MCF 10A (cell line): ENCODE measurements around the gene TNFSF12. TPM values are rescaled to one million over a fixed set of nuclear protein-coding genes. Genes with fewer than 3 reads are reported as not detected.

Source experiments
- BruUV-seq: library from RNA; stranded (reverse); fragments of 400-500 nt; replicated peaks from 2 replicates; lab custom pipeline; 2021; lab: Mats Ljungman, UMichigan
- CTCF ChIA-PET: fragments of 300-600 bp; sonication (Branson Sonifier 250); formaldehyde crosslinking; extraction: SDS; loops from one replicate; lab custom pipeline; 2021; ENCODE audit warnings: antibody characterized with exemption, inconsistent platforms; lab: Yijun Ruan, JAX
- POLR2A ChIA-PET: fragments of 300-600, 350-650 bp; sonication (Branson Sonifier 250); formaldehyde crosslinking; extraction: SDS; loops from one replicate; lab custom pipeline; 2020; ENCODE audit warnings: antibody characterized with exemption, inconsistent platforms; lab: Yijun Ruan, JAX
- DNase-seq: peaks from one replicate; pipeline ENCODE4 v3.0.0-alpha.2; 2018; ENCODE audit not compliant: unreplicated experiment
- H3K27ac Mint-ChIP-seq: one replicate; pipeline ENCODE4 v1.8.0; 2022; ENCODE audit warnings: mild to moderate bottlenecking, low read depth, mixed read lengths; ENCODE audit not compliant: unreplicated experiment
- H3K27me3 Mint-ChIP-seq: one replicate; pipeline ENCODE4 v1.8.0; 2022; ENCODE audit warnings: mixed read lengths; ENCODE audit not compliant: insufficient read depth, unreplicated experiment
- H3K36me3 Mint-ChIP-seq: one replicate; pipeline ENCODE4 v1.8.0; 2022; ENCODE audit warnings: mild to moderate bottlenecking, moderate library complexity, mixed read lengths; ENCODE audit not compliant: insufficient read depth, unreplicated experiment
- H3K4me1 Mint-ChIP-seq: one replicate; pipeline ENCODE4 v1.8.0; 2022; ENCODE audit warnings: mixed read lengths; ENCODE audit not compliant: insufficient read depth, unreplicated experiment
- H3K4me3 Mint-ChIP-seq: one replicate; pipeline ENCODE4 v1.8.0; 2022; ENCODE audit warnings: mild to moderate bottlenecking, moderate library complexity, mixed read lengths; ENCODE audit not compliant: unreplicated experiment
- H3K9me3 Mint-ChIP-seq: one replicate; pipeline ENCODE4 v1.8.0; 2022; ENCODE audit warnings: mixed read lengths; ENCODE audit not compliant: unreplicated experiment
- intact Hi-C: fragments of 100-400 bp; cut with micrococcal nuclease; formaldehyde crosslinking; loops from 2 replicates; pipeline ENCODE4 v1.14.1; 2022
- total RNA-seq: library from RNA; stranded (reverse); gene quantifications from 2 replicates; pipeline ENCODE4 v1.2.3, GENCODE V29; 2022
- TF ChIP-seq, protein P1 (sequence below): fragments of 200-600 bp; IDR thresholded peaks from one replicate; pipeline ENCODE4 v1.8.0; 2022; ENCODE audit warnings: antibody characterized with exemption, mild to moderate bottlenecking; ENCODE audit not compliant: unreplicated experiment

Gene TNFSF12
- total RNA-seq, 1 experiment from 2014 or later: 3.9 TPM

DNA sequence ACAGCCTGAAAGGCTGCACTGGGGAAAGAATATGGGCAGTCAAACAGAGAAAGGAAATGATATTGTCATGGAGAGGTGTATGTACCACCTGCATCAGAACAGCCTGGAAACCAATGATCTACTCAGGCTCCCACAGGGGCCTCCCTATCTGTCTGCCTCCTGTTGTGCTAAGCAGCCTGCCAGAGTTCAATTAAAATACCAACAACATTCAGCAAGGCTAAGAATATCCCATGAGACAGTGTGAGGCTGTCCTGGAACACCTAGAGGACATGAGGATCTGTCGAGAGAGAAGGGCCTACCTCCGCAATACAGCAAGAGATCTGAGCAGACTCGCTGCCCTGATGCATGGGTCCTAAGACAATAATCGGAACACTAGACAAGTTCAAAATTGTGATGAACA lies 57.4 kb downstream of the TNFSF12 start:
- CTCF ChIA-PET: no interaction called here
- Mint-ChIP-seq H3K9me3 (no peaks in the 10 kb centered on the region), H3K36me3 (peaks cover 81% of the 10 kb centered on the region), H3K4me3 (no peak overlapping the region), H3K27me3 (no peaks in the 10 kb centered on the region), H3K27ac (no peak overlapping the region), H3K4me1 (peaks cover 10% of the 10 kb centered on the region)
- TF ChIP-seq, protein P1, sequence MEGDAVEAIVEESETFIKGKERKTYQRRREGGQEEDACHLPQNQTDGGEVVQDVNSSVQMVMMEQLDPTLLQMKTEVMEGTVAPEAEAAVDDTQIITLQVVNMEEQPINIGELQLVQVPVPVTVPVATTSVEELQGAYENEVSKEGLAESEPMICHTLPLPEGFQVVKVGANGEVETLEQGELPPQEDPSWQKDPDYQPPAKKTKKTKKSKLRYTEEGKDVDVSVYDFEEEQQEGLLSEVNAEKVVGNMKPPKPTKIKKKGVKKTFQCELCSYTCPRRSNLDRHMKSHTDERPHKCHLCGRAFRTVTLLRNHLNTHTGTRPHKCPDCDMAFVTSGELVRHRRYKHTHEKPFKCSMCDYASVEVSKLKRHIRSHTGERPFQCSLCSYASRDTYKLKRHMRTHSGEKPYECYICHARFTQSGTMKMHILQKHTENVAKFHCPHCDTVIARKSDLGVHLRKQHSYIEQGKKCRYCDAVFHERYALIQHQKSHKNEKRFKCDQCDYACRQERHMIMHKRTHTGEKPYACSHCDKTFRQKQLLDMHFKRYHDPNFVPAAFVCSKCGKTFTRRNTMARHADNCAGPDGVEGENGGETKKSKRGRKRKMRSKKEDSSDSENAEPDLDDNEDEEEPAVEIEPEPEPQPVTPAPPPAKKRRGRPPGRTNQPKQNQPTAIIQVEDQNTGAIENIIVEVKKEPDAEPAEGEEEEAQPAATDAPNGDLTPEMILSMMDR: no peak
- no TSS peak for BruUV-seq
- no peak for DNase-seq
- intact Hi-C loops: no loop called here
- POLR2A ChIA-PET: interaction anchor here (10.5 kb wide), 1 partner anchor 18 kb away, joined by 206 read pairs; the partner anchor contains the start of genes MPDU1 and SOX15

Other genes with a start within 250 kb of the TNFSF12 start
- gene EIF5A, start 241.4 kb upstream of the TNFSF12 start, total RNA-seq: 1,142 and 1,190 TPM in 2 replicates
- 29.4 and 49.8 TPM in 2 replicates for gene GPS2, start 233.7 kb upstream of the TNFSF12 start, total RNA-seq
- 36.9 and 39.3 TPM in 2 replicates for gene NEURL4, start 219.7 kb upstream of the TNFSF12 start, total RNA-seq
- gene ACAP1, start 212.5 kb upstream of the TNFSF12 start, total RNA-seq: 4.4 and 4.9 TPM in 2 replicates
- gene KCTD11, start 196.9 kb upstream of the TNFSF12 start, total RNA-seq: 9.2 and 10.1 TPM in 2 replicates
- not detected in 2 replicates for gene TMEM95, start 193.9 kb upstream of the TNFSF12 start, total RNA-seq
- 6.4 and 8.0 TPM in 2 replicates for gene TNK1, start 168.0 kb upstream of the TNFSF12 start, total RNA-seq
- 53.8 and 59.0 TPM in 2 replicates for gene PLSCR3, start 154.5 kb upstream of the TNFSF12 start, total RNA-seq
- 35.2 and 42.9 TPM in 2 replicates for gene TMEM256, start 145.0 kb upstream of the TNFSF12 start, total RNA-seq
- gene NLGN2, start 141.2 kb upstream of the TNFSF12 start, total RNA-seq: 6.7 and 9.0 TPM in 2 replicates
- not detected in 2 replicates for gene SPEM1, start 128.7 kb upstream of the TNFSF12 start, total RNA-seq
- not detected in 2 replicates for gene SPEM2, start 123.4 kb upstream of the TNFSF12 start, total RNA-seq
- not detected in 2 replicates for gene SPEM3, start 120.2 kb upstream of the TNFSF12 start, total RNA-seq
- 6.1 and 6.3 TPM in 2 replicates for gene TMEM102, start 113.6 kb upstream of the TNFSF12 start, total RNA-seq
- 0.84 and 2.1 TPM in 2 replicates for gene FGF11, start 109.5 kb upstream of the TNFSF12 start, total RNA-seq
- 3.3 and 7.8 TPM in 2 replicates for gene CHRNB1, start 104.0 kb upstream of the TNFSF12 start, total RNA-seq
- 26.3 and 29.1 TPM in 2 replicates for gene ZBTB4, start 69.4 kb upstream of the TNFSF12 start, total RNA-seq
- not detected in 2 replicates for gene SLC35G6, start 67.6 kb upstream of the TNFSF12 start, total RNA-seq
- 89.6 and 107 TPM in 2 replicates for gene POLR2A, start 64.7 kb upstream of the TNFSF12 start, total RNA-seq
- gene TNFSF13, start 9.7 kb downstream of the TNFSF12 start, total RNA-seq: 6.3 and 10.8 TPM in 2 replicates
- 66.9 and 67.3 TPM in 2 replicates for gene SENP3, start 12.9 kb downstream of the TNFSF12 start, total RNA-seq
- 6.9 and 10.6 TPM in 2 replicates for gene CD68, start 30.6 kb downstream of the TNFSF12 start, total RNA-seq
- gene MPDU1, start 34.8 kb downstream of the TNFSF12 start, total RNA-seq: 52.0 and 56.5 TPM in 2 replicates
- 32.6 and 34.4 TPM in 2 replicates for gene SOX15, start 41.0 kb downstream of the TNFSF12 start, total RNA-seq
- 60.7 and 65.1 TPM in 2 replicates for gene FXR2, start 65.8 kb downstream of the TNFSF12 start, total RNA-seq
- gene SAT2, start 78.8 kb downstream of the TNFSF12 start, total RNA-seq: 66.8 and 82.7 TPM in 2 replicates
- 0.35 and 1.1 TPM in 2 replicates for gene SHBG, start 81.1 kb downstream of the TNFSF12 start, total RNA-seq
- gene ATP1B2, start 101.9 kb downstream of the TNFSF12 start, total RNA-seq: not detected in 2 replicates
- gene TP53, start 138.4 kb downstream of the TNFSF12 start, total RNA-seq: 131 and 181 TPM in 2 replicates
- 10.7 and 11.7 TPM in 2 replicates for gene WRAP53, start 139.4 kb downstream of the TNFSF12 start, total RNA-seq
- 1.3 and 1.4 TPM in 2 replicates for gene EFNB3, start 156.1 kb downstream of the TNFSF12 start, total RNA-seq
- gene DNAH2, start 168.7 kb downstream of the TNFSF12 start, total RNA-seq: 0.05 and 0.12 TPM in 2 replicates